GM21825 (cell line): ENCODE measurements around the gene KCNMA1.
"Not testable (repeated sequence)": the region's sequence is repeated elsewhere in the genome, so short reads cannot be mapped to it uniquely, and the experiment has no call there.

Experiments
- ATAC-seq: cut with Tn5 transposase; IDR thresholded peaks from one replicate; pipeline ENCODE4 v1.9.1; 2021; ENCODE audit warnings: mild to moderate bottlenecking, moderate library complexity; ENCODE audit not compliant: unreplicated experiment

Gene KCNMA1

GRCh38 chr10:77539147-77539935 is 98.3 kb downstream of the KCNMA1 start:
- ATAC-seq: no peak

DNA sequence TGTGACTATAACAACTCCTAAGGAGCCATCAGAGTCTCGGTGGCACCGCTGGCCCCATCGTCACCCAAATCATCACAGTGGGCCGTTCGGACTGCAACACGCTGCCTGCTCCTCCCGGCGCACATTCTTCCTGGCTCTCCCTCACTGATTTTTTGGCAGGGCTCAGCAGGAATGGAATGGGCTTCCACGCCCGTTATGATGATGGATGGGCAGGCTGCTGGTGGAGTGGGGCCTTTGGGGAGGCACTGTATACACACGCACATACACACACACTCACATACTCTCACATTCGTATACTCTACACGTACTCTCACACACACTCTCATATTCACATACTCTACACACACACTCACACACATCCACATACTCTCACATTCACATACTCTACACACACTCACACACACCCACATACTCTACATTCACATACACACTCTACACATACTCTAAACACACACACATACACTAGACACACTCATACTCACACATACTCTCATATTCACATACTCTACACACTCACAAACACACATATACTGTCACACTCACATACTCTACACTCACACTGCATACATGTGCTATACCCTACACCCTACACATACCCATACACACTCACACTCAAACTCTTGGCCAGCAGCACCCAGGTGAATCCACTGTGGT is 99.8 kb downstream of the KCNMA1 start:
- no peak for ATAC-seq

DNA sequence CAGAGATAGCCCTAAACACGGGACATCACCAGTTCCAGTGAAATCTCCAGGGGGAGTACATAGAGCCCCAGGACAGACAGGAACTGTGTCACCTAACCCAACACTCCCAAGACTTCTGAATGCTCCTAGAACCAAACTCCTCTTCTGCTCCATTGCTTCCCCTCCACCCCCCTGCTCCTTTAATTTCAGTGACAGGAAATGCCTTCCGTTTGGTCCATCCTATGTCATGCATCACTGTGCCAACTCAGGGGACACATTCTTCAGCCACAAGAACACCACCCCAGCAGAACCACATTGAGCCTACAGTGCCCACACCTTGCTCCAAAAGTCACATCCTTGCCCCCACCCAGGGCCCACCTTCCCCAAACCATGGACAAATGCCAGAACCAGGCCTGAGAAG is 100.5 kb downstream of the KCNMA1 start:
- no peak for ATAC-seq

- no peak for ATAC-seq
Measured at GRCh38 chr10:77533887-77534278, 103.7 kb downstream of the KCNMA1 start.

- no peak for ATAC-seq
Measured at GRCh38 chr10:77533146-77533886, 104.3 kb downstream of the KCNMA1 start.

DNA sequence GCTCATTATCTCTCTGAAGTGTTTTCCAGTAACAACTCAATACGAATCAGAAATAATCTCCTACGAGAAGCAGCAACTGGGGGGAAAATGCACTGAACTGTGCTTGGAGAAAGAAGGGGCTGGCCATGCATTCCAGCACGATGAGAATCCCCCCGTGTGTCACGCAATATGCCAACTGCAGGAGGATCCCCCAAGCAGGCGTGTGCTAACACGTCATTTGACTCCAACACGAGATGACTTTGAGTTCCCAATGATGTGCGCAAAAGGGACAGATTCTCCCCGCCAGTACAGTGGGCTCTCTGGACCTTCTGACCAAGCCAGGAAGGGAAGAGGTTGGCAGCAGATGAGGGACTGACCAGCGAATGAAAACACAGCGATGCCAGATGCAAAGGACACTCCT is 105.5 kb downstream of the KCNMA1 start:
- no peak for ATAC-seq

GRCh38 chr10:77531441-77532001 is 106.1 kb downstream of the KCNMA1 start:
- no peak for ATAC-seq

DNA sequence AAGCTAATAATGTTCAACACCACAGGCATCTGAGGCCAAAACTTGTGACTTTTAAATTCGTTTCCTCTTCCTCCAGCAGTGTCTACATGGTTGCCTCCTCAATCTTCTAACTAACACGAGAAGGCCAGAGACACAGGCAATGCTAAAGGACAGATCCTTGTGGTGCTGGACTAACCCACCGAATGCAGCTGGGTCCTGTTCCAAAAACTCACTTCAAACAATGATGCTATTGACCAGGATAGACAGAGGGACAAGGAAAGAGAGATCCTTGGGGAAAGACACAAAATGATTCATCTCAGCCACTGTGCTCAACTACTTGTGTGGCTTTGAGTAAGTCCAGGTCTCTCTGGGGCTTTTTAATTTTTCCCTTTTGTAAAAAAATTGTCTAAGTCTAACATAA is 107.6 kb downstream of the KCNMA1 start:
- no peak for ATAC-seq

- no peak for ATAC-seq
Measured at GRCh38 chr10:77529050-77529576, 108.5 kb downstream of the KCNMA1 start.

- no peak for ATAC-seq
Measured at GRCh38 chr10:77527839-77528238, 109.8 kb downstream of the KCNMA1 start.

- no peak for ATAC-seq
Measured at GRCh38 chr10:77526868-77527617, 110.6 kb downstream of the KCNMA1 start.

- ATAC-seq: no peak
Measured at GRCh38 chr10:77524281-77524711, 113.3 kb downstream of the KCNMA1 start.

- no peak for ATAC-seq
Measured at GRCh38 chr10:77522268-77522809, 115.3 kb downstream of the KCNMA1 start.

DNA sequence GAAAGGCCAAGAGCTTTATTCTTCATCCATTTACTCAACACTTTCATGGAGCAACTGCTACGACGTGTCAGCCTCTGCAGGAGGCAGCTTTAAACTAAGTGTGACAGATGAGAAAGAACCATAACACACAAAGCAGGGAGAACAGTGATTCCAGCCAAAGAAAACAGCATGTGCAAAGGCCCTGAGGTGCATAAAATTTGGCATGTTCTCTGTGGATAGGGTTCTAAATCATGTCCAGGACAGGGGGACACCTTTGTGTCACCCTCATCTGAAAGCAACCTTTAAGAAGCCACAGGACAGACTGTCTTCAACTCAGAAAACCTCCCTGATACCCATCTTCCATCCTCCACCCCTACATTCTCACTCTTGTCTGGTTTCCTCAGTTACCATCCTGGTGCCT is 116.6 kb downstream of the KCNMA1 start:
- no peak for ATAC-seq

DNA sequence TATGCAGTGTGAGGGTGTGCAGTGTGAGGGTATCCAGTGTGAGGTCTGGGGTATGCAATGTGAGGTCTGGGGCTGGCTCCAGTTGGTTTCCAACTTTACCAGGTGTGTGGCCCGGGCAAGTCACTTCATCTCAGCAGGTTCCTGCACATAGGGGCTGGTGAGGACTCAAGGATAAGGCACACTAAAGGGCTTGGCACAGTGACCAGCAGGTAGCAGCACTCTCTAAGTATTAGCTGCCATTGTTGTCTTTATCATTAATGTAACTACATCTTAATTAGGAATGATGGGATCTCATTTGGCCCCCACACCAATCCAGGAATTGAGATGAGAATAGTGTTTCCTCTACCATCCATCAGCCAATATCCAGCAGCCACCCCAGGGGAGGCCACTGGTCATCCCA is 117.3 kb downstream of the KCNMA1 start:
- no peak for ATAC-seq

- ATAC-seq: not testable (repeated sequence)
Measured at GRCh38 chr10:77519791-77520190, 117.8 kb downstream of the KCNMA1 start.

DNA sequence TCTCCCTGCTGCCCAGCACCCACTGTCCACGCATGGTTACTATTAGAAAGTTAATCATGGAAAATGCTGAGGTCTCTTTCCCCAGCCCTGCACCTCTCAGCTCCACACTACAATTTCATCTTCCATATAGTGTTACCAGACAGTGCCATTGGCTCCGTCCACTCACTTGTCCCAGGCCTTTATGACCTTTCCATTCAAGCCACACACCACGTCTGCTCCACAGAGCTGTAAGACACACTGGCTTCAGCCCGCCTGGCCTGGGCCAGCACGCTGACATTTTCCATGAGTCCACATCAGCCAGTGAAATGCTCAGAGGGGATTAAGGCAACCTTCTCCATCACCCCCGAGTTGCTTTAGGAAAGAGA is 118.7 kb downstream of the KCNMA1 start:
- no peak for ATAC-seq

- no peak for ATAC-seq
Measured at GRCh38 chr10:77518241-77518909, 119.2 kb downstream of the KCNMA1 start.

GRCh38 chr10:77516575-77516974 is 121.0 kb downstream of the KCNMA1 start:
- no peak for ATAC-seq

DNA sequence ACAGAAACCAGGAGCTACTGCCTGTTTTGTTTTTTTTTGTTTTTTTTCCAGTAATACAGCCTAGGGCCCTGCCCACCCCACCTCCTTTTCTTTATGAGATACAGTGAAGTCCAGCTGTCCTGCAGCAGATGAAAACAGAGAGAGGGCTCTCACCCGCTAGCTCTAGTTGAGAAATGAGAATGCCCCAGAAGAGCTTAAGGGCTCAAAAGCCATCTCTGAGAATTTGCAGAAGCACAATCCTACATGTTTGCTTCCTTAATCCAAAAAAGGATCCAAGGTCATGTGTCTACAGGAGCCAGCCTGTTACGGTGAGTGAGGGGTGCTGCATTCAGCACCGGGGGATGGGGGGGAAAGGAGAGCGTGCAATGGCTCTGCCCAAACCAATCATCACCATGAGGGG is 122.7 kb downstream of the KCNMA1 start:
- no peak for ATAC-seq
